Omental fat pad (tissue), 4 donors: ENCODE data around the gene EN1. TPM values are rescaled to one million over a fixed set of nuclear protein-coding genes. Genes with fewer than 3 reads are reported as not detected.

Experiments used
- ATAC-seq: fragments of 150-250 bp; one replicate; pipeline ENCODE4 v1.9.1; 2016; ENCODE audit warnings: mild to moderate bottlenecking, moderate library complexity; ENCODE audit not compliant: low FRiP score
- DNase-seq: peaks from one replicate; pipeline ENCODE4 v3.0.0-alpha.2; 2019; ENCODE audit warnings: low spot score
- CTCF ChIP-seq, 3 donors: fragments of 450-650 bp; IDR thresholded peaks; one replicate each; pipeline ENCODE4 v1.5.1; 2016 to 2017; ENCODE audit warnings: antibody characterized with exemption in 3 of 3, mild to moderate bottlenecking in 3 of 3, moderate library complexity in 2 of 3
- total RNA-seq, 4 donors: library from RNA; depleted of rRNA; stranded (reverse); fragments of >200 nt; gene quantifications; one replicate each; pipeline ENCODE4 v1.1.0, GENCODE V29; 2016

The EN1 gene
- total RNA-seq, 4 donors from 2014 or later, result 0.28 to 1.9 (median 0.61) TPM

- ATAC-seq, result no peak
Observed at GRCh38 chr2:118856330-118856977, 9.0 kb upstream of the EN1 start.

DNA sequence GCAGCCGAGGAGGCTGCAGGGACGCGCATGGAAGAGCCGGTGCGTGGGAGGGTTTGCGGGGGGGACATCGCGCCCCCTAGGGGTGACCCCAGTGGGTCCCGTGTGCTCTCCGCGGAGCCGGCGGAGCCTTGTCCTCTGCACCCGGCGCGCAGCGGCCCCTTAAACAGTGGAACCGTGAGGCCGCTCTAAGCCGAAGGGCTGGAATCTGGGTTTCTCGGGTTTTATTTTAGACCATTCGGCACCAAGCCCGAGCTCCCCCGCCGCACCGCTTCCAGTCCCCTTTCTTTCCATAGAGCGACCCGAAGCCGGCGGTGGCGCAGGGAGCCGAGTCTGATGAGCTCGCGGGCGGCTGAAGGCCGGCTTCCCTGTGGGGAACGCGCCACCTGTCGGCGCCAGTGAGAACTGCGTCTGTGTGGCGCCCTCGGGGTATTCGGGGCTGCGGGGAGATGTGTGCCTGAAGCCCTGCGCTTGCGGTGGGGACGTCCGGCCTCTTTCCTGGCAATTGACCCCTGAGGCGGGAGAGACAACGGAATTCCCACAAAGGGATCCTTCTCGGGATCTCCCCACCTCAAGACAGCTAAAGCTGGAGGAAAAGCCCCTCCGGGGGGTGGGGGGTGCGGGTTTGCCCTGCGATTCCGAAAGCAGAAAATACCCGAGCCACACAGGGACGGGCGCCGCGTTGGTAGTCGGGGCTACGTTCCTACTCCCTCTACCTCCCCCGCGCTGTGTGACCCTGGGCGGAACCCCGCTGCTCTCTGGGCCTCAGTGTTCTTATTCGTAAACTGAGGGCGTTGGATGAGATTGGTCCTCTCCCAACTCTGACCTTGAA lies 8.2 kb upstream of the EN1 start:
- ATAC-seq (peak; percentile 83), DNase-seq (peak; percentile 78)
- peak in 2 of 3 donors; percentile 86 to 89 for TF ChIP-seq CTCF (IDR thresholded peaks at IDR 0.05)

More at GRCh38 chr2:118856330-118856977, 9.0 kb upstream of the EN1 start:
- TF ChIP-seq CTCF (IDR thresholded peaks at IDR 0.05), result no peak
- no peak for DNase-seq

GRCh38 chr2:118854507-118855345 lies 7.3 kb upstream of the EN1 start:
- no peak for TF ChIP-seq CTCF (IDR thresholded peaks at IDR 0.05)
- DNase-seq (no peak), ATAC-seq (no peak)

GRCh38 chr2:118853651-118854291 lies 6.3 kb upstream of the EN1 start:
- DNase-seq, result no peak
- no peak for ATAC-seq
- no peak for TF ChIP-seq CTCF (IDR thresholded peaks at IDR 0.05)

- ATAC-seq (no peak), DNase-seq (no peak)
- no peak for TF ChIP-seq CTCF (IDR thresholded peaks at IDR 0.05)
Observed at GRCh38 chr2:118853129-118853640, 5.7 kb upstream of the EN1 start.

DNA sequence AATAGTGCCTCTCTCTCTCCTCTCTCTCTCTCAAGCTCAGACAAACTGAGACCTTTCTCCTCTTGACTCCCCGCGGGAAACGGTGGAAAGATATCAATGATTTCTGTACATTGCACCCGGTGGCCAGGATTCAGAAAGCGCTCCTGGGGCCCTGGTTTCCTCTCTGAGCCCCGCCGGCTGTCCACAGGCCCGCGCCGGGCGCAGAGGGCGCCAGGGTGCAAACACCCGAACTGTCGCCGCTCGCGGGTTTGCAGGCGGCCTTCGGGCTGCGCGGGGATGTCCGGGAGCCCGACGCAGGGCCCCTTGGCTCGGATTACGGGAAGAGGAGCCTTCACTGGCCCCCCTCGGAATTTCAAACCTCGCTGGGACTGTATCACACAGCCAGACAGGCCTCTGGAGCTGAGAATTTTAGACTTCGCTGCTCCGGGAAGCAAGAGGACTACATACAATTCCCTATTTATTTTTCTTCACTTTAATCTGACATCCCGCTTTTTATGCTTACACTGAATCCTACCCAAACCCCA lies 5.2 kb upstream of the EN1 start:
- DNase-seq (no peak), ATAC-seq (no peak)
- no peak for TF ChIP-seq CTCF (IDR thresholded peaks at IDR 0.05)
